Spleen (tissue), 7 donors: ENCODE results near the gene KITLG.

Experiments
- CTCF ChIP-seq, 11 experiments: fragments of 200-600 bp in 7 of 11; fragments of 450-650 bp in 4 of 11; sonication (generic) in 4 of 11; IDR thresholded peaks in 8 of 11; conservative IDR thresholded peaks in 3 of 11; 1 replicate in 7 of 11; 2 replicates in 4 of 11; pipeline versions ENCODE4 v1.4.0 to v1.8.0; 2016 to 2021; ENCODE audit warnings: antibody characterized with exemption in 11 of 11, inconsistent platforms in 4 of 11, mild to moderate bottlenecking in 1 of 11
- POLR2A ChIP-seq, 3 donors: fragments of 450-650 bp; IDR thresholded peaks; one replicate each; pipeline ENCODE4 v1.5.1; 2017; ENCODE audit warnings: antibody characterized with exemption in 3 of 3, mild to moderate bottlenecking in 1 of 3
- POLR2AphosphoS5 ChIP-seq, 3 donors: sonication (generic); formaldehyde crosslinking; IDR thresholded peaks; one replicate each; pipeline ENCODE4 v1.5.1; 2017; ENCODE audit warnings: antibody characterized with exemption in 3 of 3
- donor health status: DM: no; HTN: no; CAD: no; lungs with moderate emphysema.
- donor health status: DM: no; HTN: no; CAD: no.
- donor health status: DM: no; HTN: no; CAD: no.

- TF ChIP-seq POLR2AphosphoS5 (IDR thresholded peaks at IDR 0.05) (no peak), CTCF (IDR thresholded peaks at IDR 0.05 in 8 of 11, conservative IDR thresholded peaks at IDR 0.05 in 3 of 11) (no peak), POLR2A (IDR thresholded peaks at IDR 0.05) (no peak)
These were observed 134.4 kb downstream of the KITLG start for GRCh38 chr12:88445705-88446394.
